ENCODE results near the gene ASPSCR1. TPM values are rescaled to one million over a fixed set of nuclear protein-coding genes. Genes with fewer than 3 reads are reported as not detected.

Gene ASPSCR1
- total RNA-seq, 1 donor from 2014 or later: 25.6 TPM

DNA sequence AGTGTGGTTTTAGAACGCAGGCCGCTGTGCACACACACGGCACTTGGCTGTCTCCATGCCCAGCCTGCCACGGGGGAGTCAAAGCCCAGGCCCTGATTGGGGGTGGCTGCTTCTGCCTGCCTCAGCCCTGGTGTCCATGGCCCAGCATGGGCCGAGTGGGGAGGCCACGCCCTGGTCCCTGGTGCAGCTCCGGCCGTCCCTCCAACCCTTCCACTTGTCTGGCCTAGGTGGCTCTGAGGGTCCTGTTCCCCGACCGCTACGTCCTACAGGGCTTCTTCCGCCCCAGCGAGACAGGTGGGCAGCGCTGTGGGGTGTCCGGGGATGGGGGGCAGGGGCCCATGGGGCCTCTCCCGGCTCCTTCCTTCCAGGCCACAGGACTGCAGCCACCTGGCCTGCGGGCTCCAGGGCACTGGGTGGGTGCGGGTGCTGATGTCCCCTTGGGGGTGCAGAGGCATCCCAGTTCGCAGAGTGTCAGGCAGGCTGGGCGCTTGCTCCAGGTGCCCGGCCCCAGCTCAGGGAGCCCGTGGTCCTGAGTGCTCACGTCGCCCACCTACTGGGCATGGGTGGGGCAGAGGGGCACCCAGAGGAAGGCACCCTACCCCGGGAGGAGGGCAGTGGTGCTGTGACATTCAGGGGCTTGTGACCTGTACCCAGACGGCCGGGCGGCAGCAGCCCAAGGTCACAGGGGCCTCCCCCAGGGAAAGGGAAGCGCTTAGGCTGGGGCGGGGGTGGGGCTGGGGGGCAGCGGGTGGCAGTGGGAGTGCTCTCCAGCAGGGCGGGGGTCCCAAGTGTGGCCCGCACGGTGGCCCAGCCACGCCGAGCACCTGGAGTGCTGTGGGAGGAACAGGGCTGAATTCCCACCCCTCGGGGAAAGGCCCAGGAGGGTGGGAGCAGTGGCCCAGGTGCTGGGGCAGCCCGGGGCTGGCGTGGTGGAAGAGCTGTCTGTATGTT is 33.4 kb downstream of the ASPSCR1 start:
- H3K9me3 Mint-ChIP-seq (ENCODE audit: unreplicated experiment): no peaks in the 10 kb centered on the region
- peaks cover 4% of the 10 kb centered on the region for H3K4me1 Mint-ChIP-seq (ENCODE audit: unreplicated experiment)

DNA sequence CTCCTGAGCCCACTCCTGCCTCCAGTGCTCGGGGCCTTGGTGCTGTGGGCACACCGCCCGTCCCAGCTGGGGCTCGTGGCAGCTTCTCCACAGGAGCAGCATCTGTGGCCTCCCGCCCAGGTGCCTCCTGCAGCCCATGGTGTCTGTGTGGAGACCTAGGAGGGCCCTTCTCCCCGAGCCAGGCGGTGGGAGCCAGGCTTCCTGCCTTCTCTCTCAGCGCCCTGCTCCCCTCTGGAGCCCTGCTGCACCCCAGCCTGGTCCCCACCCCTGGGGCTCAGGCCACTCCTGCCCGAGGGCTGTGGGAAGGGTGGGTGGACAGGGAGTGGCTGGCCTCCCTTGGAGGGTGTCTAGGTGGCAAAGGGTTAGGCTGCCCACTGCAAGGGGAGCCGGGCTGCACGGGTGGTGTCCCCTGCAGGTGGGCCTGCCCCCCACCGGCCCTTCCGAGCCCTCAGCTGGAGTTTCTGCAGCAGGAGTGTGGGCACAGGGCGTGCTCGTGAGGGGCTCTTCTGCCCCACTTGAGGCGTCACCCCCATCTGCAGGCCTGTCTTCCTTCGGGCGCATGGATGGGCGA is 34.3 kb downstream of the ASPSCR1 start:
- Mint-ChIP-seq H3K27me3 (ENCODE audit: unreplicated experiment) (peaks cover 3% of the 10 kb centered on the region), H3K36me3 (ENCODE audit: low read depth, unreplicated experiment) (no peaks in the 10 kb centered on the region), H3K27ac (ENCODE audit: unreplicated experiment) (no peak overlapping the region), H3K4me3 (ENCODE audit: unreplicated experiment) (no peak overlapping the region), H3K9me3 (ENCODE audit: unreplicated experiment) (no peaks in the 10 kb centered on the region), H3K4me1 (ENCODE audit: unreplicated experiment) (no peaks in the 10 kb centered on the region)
- DNase-seq (ENCODE audit: low spot score): no peak
- TF ChIP-seq, protein P1, sequence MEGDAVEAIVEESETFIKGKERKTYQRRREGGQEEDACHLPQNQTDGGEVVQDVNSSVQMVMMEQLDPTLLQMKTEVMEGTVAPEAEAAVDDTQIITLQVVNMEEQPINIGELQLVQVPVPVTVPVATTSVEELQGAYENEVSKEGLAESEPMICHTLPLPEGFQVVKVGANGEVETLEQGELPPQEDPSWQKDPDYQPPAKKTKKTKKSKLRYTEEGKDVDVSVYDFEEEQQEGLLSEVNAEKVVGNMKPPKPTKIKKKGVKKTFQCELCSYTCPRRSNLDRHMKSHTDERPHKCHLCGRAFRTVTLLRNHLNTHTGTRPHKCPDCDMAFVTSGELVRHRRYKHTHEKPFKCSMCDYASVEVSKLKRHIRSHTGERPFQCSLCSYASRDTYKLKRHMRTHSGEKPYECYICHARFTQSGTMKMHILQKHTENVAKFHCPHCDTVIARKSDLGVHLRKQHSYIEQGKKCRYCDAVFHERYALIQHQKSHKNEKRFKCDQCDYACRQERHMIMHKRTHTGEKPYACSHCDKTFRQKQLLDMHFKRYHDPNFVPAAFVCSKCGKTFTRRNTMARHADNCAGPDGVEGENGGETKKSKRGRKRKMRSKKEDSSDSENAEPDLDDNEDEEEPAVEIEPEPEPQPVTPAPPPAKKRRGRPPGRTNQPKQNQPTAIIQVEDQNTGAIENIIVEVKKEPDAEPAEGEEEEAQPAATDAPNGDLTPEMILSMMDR (IDR thresholded peaks at IDR 0.05; ENCODE audit: unreplicated experiment): no peak

More for the DNA sequence above, 33.4 kb downstream of the ASPSCR1 start:
- Mint-ChIP-seq H3K27me3 (ENCODE audit: unreplicated experiment) (peaks cover 7% of the 10 kb centered on the region), H3K4me3 (ENCODE audit: unreplicated experiment) (no peak overlapping the region), H3K27ac (ENCODE audit: unreplicated experiment) (no peak overlapping the region), H3K36me3 (ENCODE audit: low read depth, unreplicated experiment) (no peaks in the 10 kb centered on the region)
- TF ChIP-seq, protein P1 (IDR thresholded peaks at IDR 0.05; ENCODE audit: unreplicated experiment): no peak
- no peak for DNase-seq (ENCODE audit: low spot score)

DNA sequence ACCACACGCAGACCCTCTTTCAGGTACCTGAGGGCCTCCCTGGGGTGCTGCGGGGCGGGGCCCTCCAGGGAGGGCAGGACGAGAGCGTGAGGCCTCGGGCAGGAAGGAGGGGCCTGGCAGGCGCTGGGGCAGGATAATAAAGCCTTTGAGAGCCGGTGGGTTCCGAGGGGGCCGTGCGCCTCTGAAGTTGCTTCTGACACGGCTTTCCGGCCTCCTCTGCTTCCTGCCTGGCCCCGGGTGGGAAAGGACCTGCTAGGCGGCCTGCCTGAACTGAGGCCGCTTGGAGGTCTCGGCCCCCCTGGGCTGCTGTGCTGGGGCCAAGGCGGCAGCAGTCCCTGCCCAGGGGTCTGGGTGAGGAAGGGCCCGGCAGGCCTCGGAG is 34.8 kb downstream of the ASPSCR1 start:
- Mint-ChIP-seq H3K4me3 (ENCODE audit: unreplicated experiment) (no peak overlapping the region), H3K27ac (ENCODE audit: unreplicated experiment) (no peak overlapping the region), H3K4me1 (ENCODE audit: unreplicated experiment) (no peaks in the 10 kb centered on the region), H3K36me3 (ENCODE audit: low read depth, unreplicated experiment) (no peaks in the 10 kb centered on the region), H3K27me3 (ENCODE audit: unreplicated experiment) (peaks cover 3% of the 10 kb centered on the region), H3K9me3 (ENCODE audit: unreplicated experiment) (no peaks in the 10 kb centered on the region)
- TF ChIP-seq, protein P1 (IDR thresholded peaks at IDR 0.05; ENCODE audit: unreplicated experiment): no peak
- no peak for DNase-seq (ENCODE audit: low spot score)

DNA sequence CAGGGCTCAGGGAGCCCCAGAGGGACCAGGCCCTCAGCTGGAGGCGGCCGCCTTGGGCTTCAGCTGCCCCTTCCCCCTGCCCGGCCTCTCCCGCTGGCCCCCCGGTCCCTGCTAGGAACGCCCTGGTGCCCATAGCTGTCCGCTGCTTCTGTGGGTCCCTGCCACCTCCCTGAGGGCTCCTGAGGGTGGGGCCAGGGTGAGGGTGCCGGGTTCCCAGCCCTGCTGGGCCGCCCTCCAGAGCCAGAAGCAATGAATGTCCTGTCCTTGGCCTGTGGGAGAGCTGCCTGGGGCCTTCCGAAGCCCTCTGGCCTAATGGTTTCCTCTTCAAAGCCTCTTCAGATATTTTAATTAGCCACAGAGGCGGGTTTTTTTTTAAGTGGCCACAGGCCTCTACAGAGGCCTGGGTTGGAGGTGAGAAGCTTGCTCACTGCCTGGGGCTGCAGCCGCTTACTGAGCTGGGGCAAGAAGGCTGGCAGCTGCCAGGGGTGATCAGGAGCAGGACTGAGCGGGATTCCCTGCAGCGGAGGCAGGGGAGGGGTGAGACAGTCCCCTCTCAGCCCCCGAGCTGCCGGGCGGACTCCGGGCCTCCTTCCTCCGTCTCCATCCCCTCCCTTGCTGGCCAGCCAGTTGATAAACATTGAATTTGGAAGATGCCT is 35.3 kb downstream of the ASPSCR1 start:
- DNase-seq (ENCODE audit: low spot score): no peak
- no peaks in the 10 kb centered on the region for H3K36me3 Mint-ChIP-seq (ENCODE audit: low read depth, unreplicated experiment)
- peaks cover 3% of the 10 kb centered on the region for H3K27me3 Mint-ChIP-seq (ENCODE audit: unreplicated experiment)
- H3K4me1 Mint-ChIP-seq (ENCODE audit: unreplicated experiment): no peaks in the 10 kb centered on the region
- H3K27ac Mint-ChIP-seq (ENCODE audit: unreplicated experiment): no peak overlapping the region
- H3K4me3 Mint-ChIP-seq (ENCODE audit: unreplicated experiment): no peak overlapping the region
- no peaks in the 10 kb centered on the region for H3K9me3 Mint-ChIP-seq (ENCODE audit: unreplicated experiment)
- TF ChIP-seq, protein P1 (IDR thresholded peaks at IDR 0.05; ENCODE audit: unreplicated experiment): no peak

Data from endothelial cell (in vitro differentiated cells).